IPS-18c (cell line): ENCODE data around the gene NDUFB10.

Experiments used
- H3K4me3 ChIP-seq: 2 replicates; pipeline ENCODE4 v1.7.0; 2013; ENCODE audit warnings: low read depth, mild to moderate bottlenecking, low read length, moderate library complexity; ENCODE audit not compliant: insufficient read depth
- H3K9me3 ChIP-seq: one replicate; pipeline ENCODE4 v1.6.1; 2013; ENCODE audit warnings: mild to moderate bottlenecking, low read length, moderate library complexity; ENCODE audit not compliant: control insufficient read depth, insufficient read depth

The NDUFB10 gene

DNA sequence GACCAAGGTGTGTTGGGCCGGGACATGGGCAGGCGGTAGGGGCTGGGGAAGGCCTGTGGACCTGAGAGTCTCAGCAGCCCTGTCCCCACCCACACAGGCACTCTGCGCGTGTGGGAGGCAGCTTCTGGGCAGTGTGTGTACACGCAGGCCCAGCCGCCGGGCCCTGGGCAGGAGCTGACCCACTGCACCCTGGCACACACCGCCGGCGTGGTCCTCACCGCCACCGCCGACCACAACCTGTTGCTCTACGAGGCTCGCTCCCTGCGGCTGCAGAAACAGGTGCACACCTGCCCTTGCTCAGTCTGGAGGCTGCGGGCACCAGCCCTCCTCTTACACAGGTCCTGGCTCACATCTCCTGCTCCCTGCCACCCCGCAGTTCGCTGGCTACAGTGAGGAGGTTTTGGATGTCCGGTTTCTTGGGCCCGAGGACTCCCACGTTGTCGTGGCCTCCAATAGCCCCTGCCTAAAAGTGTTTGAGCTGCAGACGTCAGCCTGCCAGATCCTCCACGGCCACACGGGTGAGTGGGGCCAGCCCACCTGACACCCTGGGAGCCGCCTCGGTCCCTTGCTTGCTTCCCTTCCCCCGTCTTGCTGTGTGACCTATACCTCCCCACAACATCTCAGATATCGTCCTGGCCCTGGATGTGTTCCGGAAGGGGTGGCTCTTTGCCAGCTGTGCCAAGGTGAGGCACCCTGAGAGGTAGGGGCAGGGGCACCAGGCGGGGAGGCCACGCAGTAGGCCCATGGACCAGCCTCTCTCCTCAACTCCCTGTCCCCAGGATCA, 16.3 kb downstream of the NDUFB10 start:
- Histone ChIP-seq H3K9me3 (peaks cover 3% of the 10 kb centered on the region), H3K4me3 (no peak overlapping the region)

DNA sequence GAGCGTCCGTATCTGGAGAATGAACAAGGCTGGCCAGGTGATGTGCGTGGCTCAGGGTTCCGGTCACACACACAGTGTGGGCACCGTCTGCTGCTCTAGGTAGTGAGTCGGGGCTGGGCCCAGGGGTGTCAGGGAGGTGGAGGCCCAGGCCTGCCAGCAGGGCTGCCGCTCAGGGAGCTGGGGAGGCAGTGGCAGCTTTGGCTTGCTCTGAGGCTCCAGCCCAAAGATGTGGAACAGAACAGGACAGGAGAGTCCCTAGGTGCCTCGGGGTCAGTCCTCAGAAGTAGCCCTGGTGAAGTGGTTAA, 16.8 kb downstream of the NDUFB10 start:
- Histone ChIP-seq H3K4me3 (no peak overlapping the region), H3K9me3 (peaks cover 3% of the 10 kb centered on the region)

DNA sequence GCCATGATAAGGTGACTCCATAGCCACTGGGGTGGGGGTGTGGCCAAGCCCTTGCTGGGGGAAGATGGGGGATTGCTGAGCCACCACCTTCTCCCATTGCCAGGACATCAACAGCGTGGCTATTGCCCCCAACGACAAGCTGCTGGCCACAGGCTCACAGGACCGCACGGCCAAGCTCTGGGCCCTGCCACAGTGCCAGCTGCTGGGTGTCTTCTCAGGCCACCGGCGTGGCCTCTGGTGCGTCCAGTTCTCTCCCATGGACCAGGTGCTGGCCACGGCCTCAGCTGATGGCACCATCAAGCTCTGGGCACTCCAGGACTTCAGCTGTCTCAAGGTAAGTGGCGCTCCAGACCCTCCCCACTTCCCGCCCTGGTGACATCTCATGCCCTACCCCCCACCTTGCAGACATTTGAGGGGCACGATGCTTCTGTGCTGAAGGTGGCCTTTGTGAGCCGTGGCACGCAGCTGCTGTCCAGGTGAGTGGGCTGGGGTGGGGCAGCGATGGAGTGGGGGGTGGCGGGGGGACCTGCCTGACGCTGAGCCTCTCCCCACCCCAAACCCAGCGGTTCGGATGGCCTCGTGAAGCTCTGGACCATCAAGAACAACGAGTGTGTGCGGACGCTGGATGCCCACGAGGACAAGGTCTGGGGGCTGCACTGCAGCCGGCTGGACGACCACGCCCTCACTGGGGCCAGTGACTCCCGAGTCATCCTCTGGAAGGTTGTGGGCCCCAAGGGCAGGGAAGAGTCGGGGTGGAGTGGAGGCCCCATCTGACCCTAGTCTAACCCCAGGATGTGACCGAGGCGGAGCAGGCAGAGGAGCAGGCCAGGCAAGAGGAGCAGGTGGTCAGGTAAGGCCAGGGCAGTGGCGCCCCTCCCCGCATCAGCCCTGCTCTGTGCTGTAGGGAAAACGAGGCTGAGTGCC, 17.9 kb downstream of the NDUFB10 start:
- Histone ChIP-seq H3K9me3 (peaks cover 3% of the 10 kb centered on the region), H3K4me3 (no peak overlapping the region)

DNA sequence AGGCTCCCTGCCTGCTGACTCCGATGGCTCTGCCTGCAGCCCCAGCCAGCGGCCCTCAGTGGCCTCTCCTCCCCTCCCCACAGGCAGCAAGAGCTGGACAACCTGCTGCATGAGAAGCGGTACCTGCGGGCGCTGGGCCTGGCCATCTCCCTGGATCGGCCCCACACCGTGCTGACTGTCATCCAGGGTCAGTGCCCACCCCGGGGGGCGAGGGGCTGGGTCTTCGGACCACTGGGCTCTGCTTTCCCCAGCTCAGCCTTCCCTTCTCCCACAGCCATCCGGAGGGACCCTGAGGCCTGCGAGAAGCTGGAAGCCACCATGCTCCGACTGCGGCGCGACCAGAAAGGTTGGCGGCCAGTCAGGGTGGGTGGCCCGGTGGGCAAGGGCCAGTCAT, 18.5 kb downstream of the NDUFB10 start:
- Histone ChIP-seq H3K9me3 (peaks cover 3% of the 10 kb centered on the region), H3K4me3 (no peak overlapping the region)

DNA sequence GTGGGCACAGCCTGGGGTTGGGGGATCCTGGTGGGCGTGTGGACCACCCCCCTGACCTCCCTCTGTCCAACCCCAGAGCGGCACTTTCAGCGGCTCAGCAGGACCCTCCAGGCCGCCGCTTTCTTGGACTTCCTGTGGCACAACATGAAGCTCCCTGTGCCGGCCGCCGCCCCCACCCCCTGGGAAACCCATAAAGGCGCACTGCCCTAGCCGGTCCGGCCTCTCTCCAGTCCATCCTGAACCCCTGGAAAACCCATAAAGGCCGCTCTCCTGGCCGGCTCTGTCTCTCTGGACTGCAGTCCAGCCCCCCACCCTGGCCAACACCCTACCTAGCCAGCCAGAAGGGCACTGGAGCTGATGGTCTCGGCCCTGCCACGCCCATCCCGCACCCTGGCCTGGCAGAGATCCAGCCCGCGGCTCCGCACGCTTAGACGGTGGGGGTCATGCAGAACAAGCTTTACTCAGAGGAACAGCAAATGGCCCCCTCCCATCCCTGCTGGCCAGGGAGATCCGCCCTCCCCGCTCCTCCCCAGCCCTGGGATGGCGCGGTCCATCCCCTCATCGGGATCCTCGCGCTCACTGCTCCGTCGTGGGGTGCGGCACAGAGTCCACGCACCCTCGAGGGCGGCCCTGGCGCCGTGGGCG, 19.3 kb downstream of the NDUFB10 start:
- Histone ChIP-seq H3K9me3 (peaks cover 3% of the 10 kb centered on the region), H3K4me3 (peak overlapping the region; percentile 43)

DNA sequence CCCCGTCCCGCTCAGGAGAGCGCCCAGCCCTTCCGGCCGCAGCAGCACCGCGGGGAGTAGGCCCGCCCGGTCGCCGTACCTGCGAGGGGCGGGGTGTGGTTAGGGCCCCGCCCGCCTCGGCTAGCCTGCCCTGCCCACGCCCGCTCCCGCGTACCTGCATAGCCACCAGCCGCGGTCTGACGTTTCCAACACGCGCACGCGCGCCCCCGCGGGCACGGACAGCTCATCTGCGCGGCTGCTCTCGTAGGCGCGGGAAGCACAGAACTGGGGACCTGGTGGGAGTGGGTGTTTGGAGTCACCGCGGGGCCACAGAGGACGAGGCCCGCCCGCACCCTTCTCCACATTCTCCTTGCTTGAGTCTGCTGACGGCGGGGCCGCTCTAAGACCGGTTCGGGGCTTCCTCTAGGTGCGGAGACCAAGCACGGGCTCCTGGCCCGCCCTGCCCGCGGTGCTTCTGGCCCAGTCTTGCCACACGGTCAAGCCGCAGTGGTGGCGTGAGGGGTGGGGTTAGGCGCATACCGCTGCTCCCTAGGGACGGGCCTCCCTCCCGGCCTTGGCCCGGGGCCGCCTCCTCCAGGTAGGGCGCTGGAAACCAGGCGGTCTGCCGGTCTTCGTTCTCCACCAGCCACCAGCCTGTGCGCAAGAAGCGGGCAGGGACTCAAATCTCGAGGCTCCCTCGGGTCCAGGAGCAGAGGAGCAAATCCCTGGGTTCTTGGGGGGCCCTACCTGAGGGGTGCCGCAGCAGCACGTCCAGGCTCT, 20.1 kb downstream of the NDUFB10 start:
- peak overlapping the region; percentile 43 for H3K4me3 ChIP-seq
- peaks cover 3% of the 10 kb centered on the region for H3K9me3 ChIP-seq

DNA sequence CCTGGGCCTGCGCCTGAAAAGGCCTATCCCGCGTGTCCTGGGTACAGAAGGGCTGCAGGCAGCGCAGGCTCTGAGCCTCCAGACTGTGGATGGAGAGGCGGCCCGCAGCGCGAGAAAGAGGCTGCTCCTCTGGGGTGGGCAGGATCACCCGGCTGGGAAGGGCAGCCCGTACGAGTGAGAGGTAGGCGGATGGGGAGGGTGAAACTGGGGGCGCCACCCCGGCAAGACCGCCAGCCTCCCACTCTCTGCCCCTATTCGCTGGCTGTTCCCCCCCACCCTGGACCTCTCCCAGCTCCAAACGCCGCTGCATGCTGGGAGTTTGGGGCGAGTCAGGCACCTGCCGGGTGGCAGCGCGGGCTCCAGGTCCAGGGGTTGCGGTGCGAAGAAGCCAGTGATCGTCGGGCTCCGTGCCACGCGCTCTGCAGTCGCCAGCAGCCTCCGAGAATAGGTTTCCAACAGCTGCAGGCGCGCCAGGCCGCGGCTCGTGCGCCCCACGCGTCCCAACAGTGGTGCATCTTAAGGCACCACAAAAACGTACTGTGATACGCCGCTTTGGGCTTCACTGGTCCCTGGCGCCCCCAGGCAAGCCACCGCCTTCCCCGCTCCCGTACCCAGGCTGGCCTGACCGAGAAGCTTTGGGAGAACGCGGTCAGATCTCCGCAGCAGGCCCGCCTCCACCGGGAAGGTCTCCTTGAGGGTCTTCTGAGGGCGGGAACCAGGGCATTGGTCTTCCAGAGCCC, 20.9 kb downstream of the NDUFB10 start:
- Histone ChIP-seq H3K4me3 (peak overlapping the region; percentile 43; the same call in 1 of the 2 replicates), H3K9me3 (peaks cover 3% of the 10 kb centered on the region)

DNA sequence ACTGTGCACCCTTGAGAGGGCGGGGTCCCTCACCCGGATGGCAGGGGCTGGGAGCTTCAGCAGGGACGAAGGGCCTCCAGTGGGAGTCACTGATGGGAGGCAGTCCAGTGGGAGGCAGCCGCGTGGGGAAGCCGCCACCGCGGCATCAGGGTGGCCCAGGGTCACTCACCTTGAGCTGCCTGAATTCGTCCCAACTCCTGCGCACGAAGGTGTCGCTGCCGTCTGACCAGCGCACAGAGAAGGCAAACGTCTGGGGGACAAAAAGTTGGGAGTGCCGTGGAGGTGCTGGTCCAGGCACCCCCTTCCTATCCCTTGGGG, 21.4 kb downstream of the NDUFB10 start:
- Histone ChIP-seq H3K9me3 (peaks cover 3% of the 10 kb centered on the region), H3K4me3 (peak overlapping the region; percentile 9)

DNA sequence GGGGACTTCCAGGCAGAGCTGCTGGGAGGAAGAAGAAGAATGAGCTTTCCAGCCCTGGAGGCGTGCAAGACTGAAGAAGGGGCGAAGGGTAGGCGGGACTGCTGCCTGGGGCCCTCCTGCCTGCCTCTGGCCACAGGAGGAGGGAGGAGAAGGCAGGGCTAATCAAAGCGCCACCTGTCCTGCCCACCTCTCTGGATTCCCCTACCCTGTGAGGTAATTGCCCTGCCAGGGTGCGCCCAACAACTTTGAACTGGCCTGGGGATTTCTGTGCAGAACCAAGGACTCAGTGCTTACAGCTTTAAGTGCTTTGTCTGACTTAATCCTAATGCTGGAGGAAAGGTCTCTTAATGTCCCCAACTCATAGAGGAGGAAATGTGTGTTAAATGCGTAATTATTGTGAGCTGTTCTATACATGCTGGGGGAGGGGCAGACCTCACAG, 22.1 kb downstream of the NDUFB10 start, which contains the start of gene NOXO1:
Gene NOXO1 (minus strand): TSS at position 72 of the 439 bp plus-strand sequence. CDS start 290 bp downstream, outside the sequence.
- Histone ChIP-seq H3K9me3 (peaks cover 3% of the 10 kb centered on the region), H3K4me3 (peak within 1 kb of the TSS; percentile 9)

DNA sequence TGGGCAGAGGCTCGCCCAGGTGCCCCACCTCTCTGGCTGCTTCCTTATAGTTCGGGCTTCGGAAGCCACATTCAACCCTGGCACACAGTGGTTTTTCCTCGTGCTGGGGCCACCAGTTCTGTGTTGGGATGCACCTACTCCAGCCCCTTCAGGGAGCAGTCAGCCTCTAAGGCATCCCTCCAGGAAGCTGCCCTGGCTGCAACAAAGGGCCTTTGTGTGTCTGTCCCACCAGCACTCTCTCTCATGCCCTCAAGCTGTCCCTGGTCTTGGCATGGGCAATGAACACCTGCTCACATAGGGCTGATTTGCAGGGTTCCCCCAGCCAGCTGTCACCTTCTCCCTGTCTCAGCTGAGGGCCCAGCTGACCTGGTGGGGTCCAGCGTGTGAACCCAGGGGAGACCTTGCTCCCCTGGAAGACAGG, 22.7 kb downstream of the NDUFB10 start:
- Histone ChIP-seq H3K4me3 (no peak overlapping the region), H3K9me3 (peaks cover 3% of the 10 kb centered on the region)

DNA sequence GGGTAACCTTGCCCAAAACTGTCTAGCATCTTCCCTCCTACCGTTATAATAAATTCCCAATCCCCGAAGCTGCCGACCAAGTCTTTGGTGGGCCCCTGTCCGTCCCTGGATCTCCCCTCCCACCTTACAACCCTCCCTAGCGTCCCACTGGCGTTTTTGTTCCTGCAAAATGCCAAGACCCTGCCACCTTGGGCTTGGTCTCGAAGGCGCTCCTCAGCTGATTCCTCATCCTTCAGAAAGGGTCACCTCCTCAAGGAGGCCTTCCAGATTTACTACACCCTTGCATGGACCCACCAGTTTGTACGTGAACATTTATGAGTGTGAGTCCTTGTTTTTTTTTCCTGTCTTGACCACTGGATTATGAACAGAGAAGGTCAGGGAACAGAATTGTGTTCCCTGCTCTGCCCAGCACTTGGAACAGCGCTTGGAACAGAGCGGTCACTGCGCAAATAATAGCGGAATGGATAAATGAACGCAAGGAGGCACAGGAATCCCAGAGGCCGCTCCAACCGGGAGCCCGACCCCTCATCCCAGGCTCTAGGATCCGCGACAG, 23.7 kb downstream of the NDUFB10 start:
- Histone ChIP-seq H3K4me3 (peak overlapping the region; percentile 89), H3K9me3 (peaks cover 3% of the 10 kb centered on the region)

DNA sequence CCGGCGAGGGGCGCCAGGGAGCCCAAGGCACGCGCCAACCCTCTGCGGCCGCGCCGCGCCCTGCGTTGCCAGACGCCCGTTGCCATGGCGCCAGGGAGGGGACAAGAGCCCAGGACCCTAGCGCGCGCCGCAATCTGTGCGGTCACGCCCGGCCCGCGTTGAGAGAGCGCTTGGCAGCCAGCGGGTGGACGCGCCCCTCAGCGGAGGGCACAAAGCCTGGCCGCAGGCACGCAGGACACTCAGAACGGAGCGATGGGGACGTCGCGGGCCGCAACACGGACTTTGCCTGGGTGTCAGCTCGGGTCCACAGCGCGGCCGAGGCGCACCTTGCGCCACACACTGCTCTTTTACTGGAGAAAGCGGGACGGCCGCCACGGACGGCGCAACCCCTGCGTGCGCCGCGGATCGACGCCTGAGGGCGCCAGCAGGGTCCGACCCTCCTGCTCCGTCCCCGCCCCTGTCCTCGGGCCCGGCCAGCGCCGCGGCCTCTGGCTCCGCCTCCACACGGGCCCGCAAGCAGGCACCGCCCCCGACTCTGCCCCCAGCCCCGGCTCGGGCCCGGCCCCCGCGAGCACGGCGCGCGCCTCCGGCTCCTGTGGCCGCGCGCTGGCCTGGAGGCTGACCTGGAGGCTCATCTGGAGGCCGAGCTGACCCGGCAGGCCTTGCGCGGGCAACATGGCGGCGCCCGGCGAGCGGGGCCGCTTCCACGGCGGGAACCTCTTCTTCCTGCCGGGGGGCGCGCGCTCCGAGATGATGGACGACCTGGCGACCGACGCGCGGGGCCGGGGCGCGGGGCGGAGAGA, 24.4 kb downstream of the NDUFB10 start, which contains the start of gene GFER:
Gene GFER (plus strand): TSS at position 650 of the 803 bp plus-strand sequence. CDS start 26 bp downstream, at position 676.
- H3K9me3 ChIP-seq = peaks cover 3% of the 10 kb centered on the region
- peak within 1 kb of the TSS; percentile 89 for H3K4me3 ChIP-seq

DNA sequence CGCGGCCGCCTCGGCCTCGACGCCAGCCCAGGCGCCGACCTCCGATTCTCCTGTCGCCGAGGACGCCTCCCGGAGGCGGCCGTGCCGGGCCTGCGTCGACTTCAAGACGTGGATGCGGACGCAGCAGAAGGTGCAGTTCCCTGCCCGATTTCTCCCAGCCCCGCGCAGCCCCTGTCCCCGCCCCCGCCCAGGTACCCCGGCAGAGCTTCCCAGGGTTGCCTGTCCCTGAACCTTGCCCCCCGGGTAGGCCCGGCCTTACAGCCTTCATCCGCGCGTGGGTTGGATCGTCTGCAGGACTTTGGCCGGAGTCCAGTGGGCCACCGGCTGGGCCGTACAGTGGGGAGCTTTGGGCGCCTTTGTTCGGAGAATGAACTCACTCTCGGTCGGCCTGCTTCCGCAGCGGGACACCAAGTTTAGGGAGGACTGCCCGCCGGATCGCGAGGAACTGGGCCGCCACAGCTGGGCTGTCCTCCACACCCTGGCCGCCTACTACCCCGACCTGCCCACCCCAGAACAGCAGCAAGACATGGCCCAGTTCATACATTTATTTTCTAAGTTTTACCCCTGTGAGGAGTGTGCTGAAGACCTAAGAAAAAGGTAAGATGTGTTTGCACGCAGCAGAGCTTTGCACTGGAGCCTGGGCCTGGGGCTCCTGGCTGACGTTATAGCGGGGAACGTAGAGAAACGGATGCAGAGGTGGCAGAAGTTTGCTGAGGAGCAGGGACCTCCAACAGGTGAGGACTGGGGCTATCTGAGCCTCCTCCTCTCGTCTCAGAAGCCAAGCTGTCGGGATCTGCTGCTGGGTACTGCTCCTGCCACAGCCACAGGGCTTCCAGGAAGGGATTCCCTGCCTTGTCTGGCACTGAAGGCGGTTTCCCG, 25.2 kb downstream of the NDUFB10 start:
- Histone ChIP-seq H3K9me3 (peaks cover 2% of the 10 kb centered on the region), H3K4me3 (peak overlapping the region; percentile 89)

DNA sequence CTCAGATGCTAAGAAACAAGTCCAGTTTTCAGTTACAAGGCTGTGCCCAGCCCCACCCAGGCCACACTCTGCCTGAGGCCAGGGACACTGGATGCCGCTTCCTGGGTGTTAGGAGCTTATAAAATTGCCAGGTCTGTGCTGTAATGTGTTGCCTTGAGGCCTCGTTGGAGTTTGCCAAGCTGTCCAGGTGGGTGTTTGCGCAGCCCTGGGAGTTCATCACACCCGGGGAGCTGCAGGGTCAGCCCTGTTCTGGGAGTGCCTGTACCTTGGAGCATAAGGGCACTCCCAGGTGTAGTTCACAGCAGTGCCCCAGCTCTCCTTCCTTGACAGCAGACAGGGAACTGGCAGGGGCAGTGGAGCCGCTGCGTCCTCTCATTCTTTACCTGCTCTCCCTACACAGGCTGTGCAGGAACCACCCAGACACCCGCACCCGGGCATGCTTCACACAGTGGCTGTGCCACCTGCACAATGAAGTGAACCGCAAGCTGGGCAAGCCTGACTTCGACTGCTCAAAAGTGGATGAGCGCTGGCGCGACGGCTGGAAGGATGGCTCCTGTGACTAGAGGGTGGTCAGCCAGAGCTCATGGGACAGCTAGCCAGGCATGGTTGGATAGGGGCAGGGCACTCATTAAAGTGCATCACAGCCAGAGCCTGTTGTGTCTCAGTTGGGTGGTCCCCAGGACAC, 26.3 kb downstream of the NDUFB10 start:
- H3K9me3 ChIP-seq = no peaks in the 10 kb centered on the region
- H3K4me3 ChIP-seq = peak overlapping the region; percentile 89; the same call in 1 of the 2 replicates
